ENCODE measurements around the gene CTTN.

DNA sequence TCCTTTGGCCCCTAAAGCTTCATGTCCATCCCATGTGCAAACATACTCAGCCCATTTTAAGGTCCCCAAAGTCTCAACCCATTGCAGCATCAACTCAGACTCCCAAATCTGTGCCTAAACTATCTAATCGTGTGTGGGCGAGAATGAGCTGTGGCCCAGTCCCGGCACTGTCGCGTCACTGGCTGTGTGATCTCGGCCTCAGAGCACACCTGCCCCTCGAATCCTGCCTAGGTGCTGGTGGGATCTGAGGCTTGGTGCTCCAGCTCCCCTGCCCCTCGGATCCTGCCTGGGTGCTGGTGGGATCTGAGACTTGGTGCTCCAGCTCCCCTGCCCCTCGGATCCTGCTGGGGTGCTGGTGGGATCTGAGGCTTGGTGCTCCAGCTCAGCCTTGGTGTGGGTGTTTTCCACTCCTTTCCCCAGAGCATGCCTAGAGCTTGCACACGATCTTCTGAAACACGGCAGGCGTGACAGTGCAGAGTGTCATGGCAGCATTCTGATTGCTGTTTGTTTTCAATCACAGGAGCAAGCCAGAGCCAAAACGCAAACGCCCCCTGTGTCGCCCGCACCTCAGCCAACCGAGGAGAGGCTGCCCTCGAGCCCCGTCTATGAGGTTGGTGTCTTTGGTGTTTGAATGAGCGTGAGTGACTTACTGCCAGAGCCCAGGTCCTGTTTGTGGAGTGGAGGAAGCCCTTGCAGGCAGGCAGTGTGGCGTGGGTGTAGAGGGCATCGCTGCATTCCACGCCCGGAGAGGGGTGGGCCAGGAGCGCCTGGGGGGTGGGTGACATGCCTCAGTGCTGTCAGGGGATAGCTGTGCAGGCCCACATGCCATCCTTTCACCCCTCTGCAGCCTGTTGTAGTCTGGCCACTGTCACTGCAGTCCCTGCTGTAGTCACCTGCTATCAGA, 32.6 kb downstream of the CTTN start:
- TF ChIP-seq, protein P1, sequence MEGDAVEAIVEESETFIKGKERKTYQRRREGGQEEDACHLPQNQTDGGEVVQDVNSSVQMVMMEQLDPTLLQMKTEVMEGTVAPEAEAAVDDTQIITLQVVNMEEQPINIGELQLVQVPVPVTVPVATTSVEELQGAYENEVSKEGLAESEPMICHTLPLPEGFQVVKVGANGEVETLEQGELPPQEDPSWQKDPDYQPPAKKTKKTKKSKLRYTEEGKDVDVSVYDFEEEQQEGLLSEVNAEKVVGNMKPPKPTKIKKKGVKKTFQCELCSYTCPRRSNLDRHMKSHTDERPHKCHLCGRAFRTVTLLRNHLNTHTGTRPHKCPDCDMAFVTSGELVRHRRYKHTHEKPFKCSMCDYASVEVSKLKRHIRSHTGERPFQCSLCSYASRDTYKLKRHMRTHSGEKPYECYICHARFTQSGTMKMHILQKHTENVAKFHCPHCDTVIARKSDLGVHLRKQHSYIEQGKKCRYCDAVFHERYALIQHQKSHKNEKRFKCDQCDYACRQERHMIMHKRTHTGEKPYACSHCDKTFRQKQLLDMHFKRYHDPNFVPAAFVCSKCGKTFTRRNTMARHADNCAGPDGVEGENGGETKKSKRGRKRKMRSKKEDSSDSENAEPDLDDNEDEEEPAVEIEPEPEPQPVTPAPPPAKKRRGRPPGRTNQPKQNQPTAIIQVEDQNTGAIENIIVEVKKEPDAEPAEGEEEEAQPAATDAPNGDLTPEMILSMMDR (IDR thresholded peaks at IDR 0.05) = no peak
- TF ChIP-seq POLR2A (IDR thresholded peaks at IDR 0.05) = no peak

All from Peyer's patch (tissue), 4 donors.